Natural killer cell (primary cell): ENCODE data around the gene NCMAP. TPM values are rescaled to one million over a fixed set of nuclear protein-coding genes. Genes with fewer than 3 reads are reported as not detected.
A peak's percentile ranks its signal among the peaks of the same experiment; 100 is the strongest.
"Not testable (repeated sequence)": the region's sequence is repeated elsewhere in the genome, so short reads cannot be mapped to it uniquely, and the experiment has no call there.

Source experiments
- ATAC-seq, 3 donors: fragments of 150-1000 bp in 2 of 3; fragments of 200-7000 bp in 1 of 3; cut with Tn5 transposase; 1 replicate in 1 of 3; 2 replicates in 2 of 3; pipeline ENCODE4 v1.10.0; 2021; ENCODE audit warnings: mild to moderate bottlenecking in 2 of 3, moderate library complexity in 2 of 3
- DNase-seq, 2 donors: peaks; one replicate each; pipeline versions ENCODE4 v3.0.0 to v3.0.0-alpha.2; 2013 to 2021; ENCODE audit warnings: mixed read lengths in 1 of 2
- H3K27ac ChIP-seq: one replicate; pipeline ENCODE4 v1.5.1; 2013; ENCODE audit warnings: mild to moderate bottlenecking, low read length
- H3K27me3 ChIP-seq: one replicate; pipeline ENCODE4 v1.6.1; 2013; ENCODE audit warnings: low read length; ENCODE audit not compliant: control insufficient read depth, insufficient read depth
- H3K36me3 ChIP-seq: one replicate; pipeline ENCODE4 v1.6.1; 2013; ENCODE audit warnings: low read length; ENCODE audit not compliant: control insufficient read depth, insufficient read depth
- H3K4me1 ChIP-seq: one replicate; pipeline ENCODE4 v1.6.1; 2013; ENCODE audit warnings: low read length; ENCODE audit not compliant: control insufficient read depth, insufficient read depth
- H3K4me3 ChIP-seq: one replicate; pipeline ENCODE4 v1.5.1; 2013; ENCODE audit warnings: low read length
- H3K9me3 ChIP-seq: one replicate; pipeline ENCODE4 v1.6.1; 2013; ENCODE audit warnings: low read length; ENCODE audit not compliant: control insufficient read depth, insufficient read depth
- H3K27ac Mint-ChIP-seq, 2 donors: one replicate each; pipeline ENCODE4 v1.8.0; 2022; ENCODE audit warnings: mild to moderate bottlenecking in 2 of 2, mixed read lengths in 2 of 2, moderate library complexity in 1 of 2
- H3K27me3 Mint-ChIP-seq, 2 donors: one replicate each; pipeline ENCODE4 v1.8.0; 2022; ENCODE audit warnings: low read depth in 2 of 2, mixed read lengths in 2 of 2
- H3K36me3 Mint-ChIP-seq: one replicate; pipeline ENCODE4 v1.8.0; 2022; ENCODE audit warnings: mixed read lengths
- H3K4me1 Mint-ChIP-seq, 2 donors: one replicate each; pipeline ENCODE4 v1.8.0; 2022; ENCODE audit warnings: mixed read lengths in 2 of 2
- H3K4me3 Mint-ChIP-seq: one replicate; pipeline ENCODE4 v1.8.0; 2022; ENCODE audit warnings: mild to moderate bottlenecking, moderate library complexity, mixed read lengths
- H3K9me3 Mint-ChIP-seq, 2 donors: one replicate each; pipeline ENCODE4 v1.8.0; 2022; ENCODE audit warnings: mixed read lengths in 2 of 2
- WGBS: methylation state at CpG from one replicate; pipeline ENCODE4 v1.1.7; 2013; ENCODE audit warnings: missing lambda C conversion rate; ENCODE audit not compliant: insufficient coverage; 5-methylcytosine and 5-hydroxymethylcytosine counted together
- intact Hi-C: fragments of 100-400 bp; cut with micrococcal nuclease; formaldehyde crosslinking; loops from one replicate; pipeline ENCODE4 v1.14.2; 2022
- total RNA-seq, 4 donors: library from RNA; stranded (reverse); fragments of 120-200 nt in 1 of 4; gene quantifications; one replicate each; pipeline versions ENCODE4 v1.2.3 to v1.2.4, GENCODE V29; 2013 to 2022
- TF ChIP-seq, protein P1 (sequence below): fragments of 200-600 bp; IDR thresholded peaks from one replicate; pipeline ENCODE4 v1.8.0; 2022; ENCODE audit warnings: antibody characterized with exemption

Gene NCMAP
- total RNA-seq, 3 donors from 2014 or later (not counting 1 experiment from before 2014, with no cell fraction given): not detected

DNA sequence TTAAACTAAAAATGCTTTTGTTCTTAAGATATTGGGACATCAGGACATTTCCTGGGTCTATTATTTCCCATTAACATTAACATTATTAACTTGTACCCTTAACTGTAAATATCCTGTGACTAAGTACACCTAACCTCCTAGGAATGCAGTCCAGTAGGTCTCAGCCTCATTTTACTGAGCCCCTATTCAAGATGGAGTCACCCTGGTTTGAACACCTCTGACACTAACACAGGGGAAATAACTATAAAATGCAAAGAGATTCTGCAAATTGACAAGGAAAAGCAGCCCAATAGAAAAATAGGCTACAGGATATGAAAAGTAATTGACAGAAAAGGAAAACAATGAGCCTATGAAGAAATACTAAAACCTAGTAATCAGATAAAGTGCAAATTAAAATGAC is 11.6 kb upstream of the NCMAP start:
- TF ChIP-seq, protein P1, sequence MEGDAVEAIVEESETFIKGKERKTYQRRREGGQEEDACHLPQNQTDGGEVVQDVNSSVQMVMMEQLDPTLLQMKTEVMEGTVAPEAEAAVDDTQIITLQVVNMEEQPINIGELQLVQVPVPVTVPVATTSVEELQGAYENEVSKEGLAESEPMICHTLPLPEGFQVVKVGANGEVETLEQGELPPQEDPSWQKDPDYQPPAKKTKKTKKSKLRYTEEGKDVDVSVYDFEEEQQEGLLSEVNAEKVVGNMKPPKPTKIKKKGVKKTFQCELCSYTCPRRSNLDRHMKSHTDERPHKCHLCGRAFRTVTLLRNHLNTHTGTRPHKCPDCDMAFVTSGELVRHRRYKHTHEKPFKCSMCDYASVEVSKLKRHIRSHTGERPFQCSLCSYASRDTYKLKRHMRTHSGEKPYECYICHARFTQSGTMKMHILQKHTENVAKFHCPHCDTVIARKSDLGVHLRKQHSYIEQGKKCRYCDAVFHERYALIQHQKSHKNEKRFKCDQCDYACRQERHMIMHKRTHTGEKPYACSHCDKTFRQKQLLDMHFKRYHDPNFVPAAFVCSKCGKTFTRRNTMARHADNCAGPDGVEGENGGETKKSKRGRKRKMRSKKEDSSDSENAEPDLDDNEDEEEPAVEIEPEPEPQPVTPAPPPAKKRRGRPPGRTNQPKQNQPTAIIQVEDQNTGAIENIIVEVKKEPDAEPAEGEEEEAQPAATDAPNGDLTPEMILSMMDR: no peak
- intact Hi-C loops: no loop called here

DNA sequence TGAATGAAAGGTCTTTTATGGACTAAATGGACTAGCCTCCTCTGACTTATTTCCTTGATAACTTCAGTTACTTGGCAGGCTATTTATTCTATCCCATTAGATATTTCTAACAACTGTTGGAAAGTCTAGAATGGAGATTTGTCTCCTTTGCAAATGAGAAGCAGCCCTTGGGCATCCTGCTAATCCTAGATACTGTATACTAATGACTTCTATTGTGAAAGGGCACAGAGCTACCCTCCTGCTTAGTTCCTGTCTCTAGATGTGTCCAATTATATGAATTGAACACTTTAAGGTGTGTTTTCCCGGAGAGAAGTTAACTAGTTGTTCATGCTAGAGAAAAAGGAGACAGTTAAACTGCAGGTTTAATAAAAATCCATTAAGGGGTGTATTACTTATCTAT is 10.2 kb upstream of the NCMAP start:
- Mint-ChIP-seq H3K4me1 (no peaks in the 10 kb centered on the region), H3K9me3 (no peaks in the 10 kb centered on the region), H3K27me3 (peaks cover 24 to 55% of the 10 kb centered on the region in 2 donors), H3K27ac (peak overlapping the region in 1 of 2 donors; percentile 21), H3K36me3 (no peaks in the 10 kb centered on the region), H3K4me3 (no peak overlapping the region)
- Histone ChIP-seq H3K9me3 (no peaks in the 10 kb centered on the region), H3K36me3 (no peaks in the 10 kb centered on the region), H3K27me3 (no peaks in the 10 kb centered on the region), H3K4me3 (no peak overlapping the region), H3K27ac (no peak overlapping the region), H3K4me1 (no peaks in the 10 kb centered on the region)
- no CpG with 5 or more reads among the region's 1 CpG for WGBS
- intact Hi-C loops: no loop called here
- DNase-seq: no peak
- no peak for ATAC-seq
- TF ChIP-seq, protein P1: no peak

More for the DNA sequence above, 11.6 kb upstream of the NCMAP start:
- no peak for ATAC-seq
- Histone ChIP-seq H3K27me3 (no peaks in the 10 kb centered on the region), H3K36me3 (no peaks in the 10 kb centered on the region), H3K4me3 (no peak overlapping the region), H3K4me1 (no peaks in the 10 kb centered on the region), H3K9me3 (no peaks in the 10 kb centered on the region), H3K27ac (no peak overlapping the region)
- Mint-ChIP-seq H3K4me3 (no peak overlapping the region), H3K4me1 (no peaks in the 10 kb centered on the region), H3K27ac (no peak overlapping the region), H3K36me3 (no peaks in the 10 kb centered on the region), H3K9me3 (no peaks in the 10 kb centered on the region), H3K27me3 (peaks cover 18 to 58% of the 10 kb centered on the region in 2 donors)
- DNase-seq: no peak

DNA sequence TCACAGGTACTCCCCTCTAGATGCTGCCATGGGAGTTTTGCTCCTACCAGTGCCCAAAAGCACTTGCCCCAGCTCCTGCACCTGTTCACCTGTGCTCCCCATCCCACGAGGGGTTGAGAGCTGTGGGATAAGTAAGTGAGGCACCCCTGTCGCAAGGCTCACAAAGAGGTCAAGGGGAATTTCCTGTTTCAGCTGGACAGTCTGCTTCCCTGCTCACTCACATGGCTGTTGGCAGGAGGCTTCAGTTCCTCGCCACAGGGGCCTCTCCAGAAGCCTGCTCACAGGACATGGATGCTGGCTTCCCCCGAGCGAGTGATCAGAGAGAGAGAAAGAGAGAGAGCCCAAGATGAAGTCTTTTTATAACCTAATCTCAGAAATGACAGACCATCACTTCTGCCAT is 8.7 kb upstream of the NCMAP start:
- Mint-ChIP-seq H3K27me3 (peaks cover 28 to 50% of the 10 kb centered on the region in 2 donors), H3K4me3 (no peak overlapping the region), H3K27ac (no peak overlapping the region), H3K9me3 (no peaks in the 10 kb centered on the region), H3K36me3 (no peaks in the 10 kb centered on the region), H3K4me1 (no peaks in the 10 kb centered on the region)
- TF ChIP-seq, protein P1: no peak
- Histone ChIP-seq H3K27ac (no peak overlapping the region), H3K4me1 (no peaks in the 10 kb centered on the region), H3K9me3 (no peaks in the 10 kb centered on the region), H3K4me3 (no peak overlapping the region), H3K36me3 (no peaks in the 10 kb centered on the region), H3K27me3 (no peaks in the 10 kb centered on the region)
- ATAC-seq (no peak), DNase-seq (no peak)
- WGBS: 86% methylated on average over 5 of the region's 5 CpGs
- intact Hi-C loops: no loop called here

DNA sequence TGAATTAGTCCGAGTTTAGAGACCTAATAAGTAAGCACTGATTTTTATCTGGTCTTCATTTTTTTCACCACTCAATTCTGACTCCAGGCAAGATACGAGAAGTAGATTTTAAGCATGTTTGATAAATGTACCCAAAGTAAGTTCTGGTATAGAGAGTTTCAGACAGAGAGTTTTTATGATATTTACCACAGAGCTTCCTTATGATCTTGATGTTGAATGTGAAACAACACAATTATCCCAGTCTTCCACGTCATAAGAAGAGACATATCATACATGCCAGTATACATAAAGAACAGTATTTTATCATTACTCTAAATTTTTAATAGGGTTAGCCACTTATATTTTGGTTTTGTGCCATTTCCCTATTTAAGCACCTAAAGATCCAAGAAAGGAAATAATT is 7.8 kb upstream of the NCMAP start:
- Histone ChIP-seq H3K4me3 (no peak overlapping the region), H3K27me3 (no peaks in the 10 kb centered on the region), H3K36me3 (no peaks in the 10 kb centered on the region), H3K4me1 (no peaks in the 10 kb centered on the region), H3K27ac (no peak overlapping the region), H3K9me3 (no peaks in the 10 kb centered on the region)
- no peaks in the 10 kb centered on the region for H3K9me3 Mint-ChIP-seq
- no peaks in the 10 kb centered on the region for H3K4me1 Mint-ChIP-seq
- intact Hi-C loops: no loop called here
- TF ChIP-seq, protein P1: no peak
- peaks cover 26 to 45% of the 10 kb centered on the region in 2 donors for H3K27me3 Mint-ChIP-seq
- no peak overlapping the region for H3K27ac Mint-ChIP-seq
- no peak for DNase-seq
- H3K36me3 Mint-ChIP-seq: no peaks in the 10 kb centered on the region
- no peak for ATAC-seq
- 100% methylated on average over 1 of the region's 3 CpGs for WGBS
- no peak overlapping the region for H3K4me3 Mint-ChIP-seq

DNA sequence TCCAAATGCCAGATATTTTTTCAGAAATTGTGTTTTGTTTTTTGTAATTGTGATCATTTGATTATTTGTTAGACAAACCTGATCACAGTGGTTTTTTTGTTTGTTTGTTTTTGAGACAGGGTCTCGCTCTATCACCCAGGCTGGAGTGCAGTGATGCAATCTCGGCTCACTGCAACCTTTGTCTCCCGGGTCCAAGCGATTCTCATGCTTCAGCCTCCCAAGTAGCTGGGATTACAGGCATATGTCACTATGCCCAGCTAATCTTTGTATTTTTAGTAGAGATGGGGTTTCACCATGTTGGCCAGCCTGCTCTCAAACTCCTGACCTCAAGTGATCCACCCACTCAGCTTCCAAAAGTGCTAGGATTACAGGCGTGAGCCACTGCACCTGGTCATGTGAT is 6.7 kb upstream of the NCMAP start:
- H3K36me3 ChIP-seq, H3K36me3 Mint-ChIP-seq, H3K4me3 Mint-ChIP-seq, H3K4me1 Mint-ChIP-seq, H3K27me3 ChIP-seq, DNase-seq, H3K4me1 ChIP-seq, H3K9me3 Mint-ChIP-seq, H3K27ac Mint-ChIP-seq, intact Hi-C loops, H3K27ac ChIP-seq, ATAC-seq, H3K4me3 ChIP-seq, H3K9me3 ChIP-seq: not testable (repeated sequence)
- 81% methylated on average over 5 of the region's 5 CpGs for WGBS
- H3K27me3 Mint-ChIP-seq: peaks cover 30 to 53% of the 10 kb centered on the region in 2 donors
